Astrocyte (in vitro differentiated cells and primary cell): Measurements from ENCODE around the gene CENPA.

Source experiments
- CTCF ChIP-seq: IDR thresholded peaks from 2 replicates; pipeline ENCODE4 v1.5.1; 2011; ENCODE audit warnings: low read depth, mild to moderate bottlenecking, inconsistent platforms, low read length, moderate library complexity; ENCODE audit not compliant: insufficient read depth
- EZH2 ChIP-seq: IDR thresholded peaks from 2 replicates; pipeline ENCODE4 v1.6.1; 2012; ENCODE audit warnings: mild to moderate bottlenecking, low read length, inconsistent platforms; ENCODE audit not compliant: insufficient read depth

DNA sequence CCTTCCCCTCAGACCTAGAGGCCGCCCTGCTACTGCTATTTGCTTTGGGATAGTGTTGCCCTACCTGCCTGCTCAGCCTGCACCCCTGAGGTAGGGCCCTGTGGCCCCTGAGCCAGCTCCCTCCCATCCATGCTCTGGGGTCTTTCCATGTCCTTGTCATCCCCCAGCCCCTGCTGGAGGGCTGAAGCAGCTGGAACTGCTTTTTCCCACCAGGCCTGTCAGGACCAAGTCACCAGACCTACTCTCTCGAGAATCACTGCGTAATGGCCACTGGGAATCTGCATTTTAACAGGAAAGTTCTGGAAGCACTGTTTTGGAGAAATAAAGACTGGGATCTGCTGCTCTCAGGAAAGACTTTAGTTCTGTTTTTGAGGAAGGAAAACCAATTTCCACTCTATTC lies 42.0 kb upstream of the CENPA start:
- no peak for TF ChIP-seq EZH2
- TF ChIP-seq CTCF: no peak
